Testis (tissue), 2 donors: ENCODE data around the gene SSBP2.

ENCODE experiments used
- CTCF ChIP-seq, 3 experiments: fragments of 450-650 bp in 2 of 3; fragments of 200-600 bp in 1 of 3; sonication (generic) in 1 of 3; IDR thresholded peaks; one replicate each; pipeline ENCODE4 v1.5.1; 2016 to 2019; ENCODE audit warnings: antibody characterized with exemption in 3 of 3, mild to moderate bottlenecking in 2 of 3, moderate library complexity in 1 of 3
- POLR2A ChIP-seq: fragments of 450-650 bp; IDR thresholded peaks from one replicate; pipeline ENCODE4 v1.6.1; 2017; ENCODE audit warnings: antibody characterized with exemption, mild to moderate bottlenecking, moderate library complexity

GRCh38 chr5:81590498-81591384, 160.2 kb downstream of the SSBP2 start:
- TF ChIP-seq CTCF (IDR thresholded peaks at IDR 0.05) (no peak), POLR2A (no peak)
